Lower leg skin (tissue), 3 donors: Measurements from ENCODE around the gene PIGQ.

Experiments used
- POLR2A ChIP-seq, 2 donors: fragments of 450-650 bp; IDR thresholded peaks; one replicate each; pipeline ENCODE4 v1.6.1; 2016 to 2017; ENCODE audit warnings: antibody characterized with exemption in 2 of 2, mild to moderate bottlenecking in 1 of 2, moderate library complexity in 1 of 2
- TF ChIP-seq, protein P1 (sequence below), 3 donors: fragments of 450-650 bp; IDR thresholded peaks; one replicate each; pipeline ENCODE4 v1.5.1; 2016; ENCODE audit warnings: antibody characterized with exemption in 3 of 3, mild to moderate bottlenecking in 3 of 3, moderate library complexity in 2 of 3

DNA sequence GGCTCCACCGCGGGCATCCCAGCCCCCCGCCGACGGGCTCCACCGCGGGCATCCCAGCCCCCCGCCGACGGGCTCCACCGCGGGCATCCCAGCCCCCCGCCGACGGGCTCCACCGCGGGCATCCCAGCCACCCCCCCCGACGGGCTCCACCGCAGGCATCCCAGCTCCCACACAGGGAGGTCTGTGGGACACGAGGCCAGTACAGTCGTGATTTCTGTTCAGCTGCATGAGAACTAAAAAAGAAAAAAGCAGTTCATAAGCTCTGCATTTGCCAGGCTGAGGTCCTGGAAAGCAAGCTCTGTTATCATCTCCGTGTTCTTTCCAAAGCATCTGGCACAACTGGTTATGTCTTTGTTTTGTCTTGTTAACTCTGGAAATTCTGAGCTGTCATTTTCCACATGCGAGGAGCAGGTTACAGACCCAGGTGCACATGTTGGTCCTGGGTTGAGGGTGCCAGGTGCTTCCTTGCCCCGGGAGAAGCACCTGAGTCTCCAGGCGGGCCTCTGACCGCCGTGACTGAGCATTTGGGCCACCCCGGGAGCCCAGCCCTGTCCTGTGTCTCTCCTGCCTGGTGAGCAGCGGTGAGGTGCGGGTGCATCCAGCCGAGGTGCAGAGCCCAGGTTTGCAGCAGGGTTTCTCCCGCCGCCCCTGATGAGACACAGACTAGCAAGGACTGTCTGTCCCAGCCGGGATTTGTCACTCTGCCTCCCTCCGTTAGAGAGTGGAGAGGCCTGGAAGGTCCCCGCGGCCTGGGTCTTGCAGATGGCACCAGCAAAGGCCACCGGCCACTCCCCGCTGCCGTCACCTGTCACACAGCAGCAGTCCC, 51.1 kb downstream of the PIGQ start:
- TF ChIP-seq, protein P1, sequence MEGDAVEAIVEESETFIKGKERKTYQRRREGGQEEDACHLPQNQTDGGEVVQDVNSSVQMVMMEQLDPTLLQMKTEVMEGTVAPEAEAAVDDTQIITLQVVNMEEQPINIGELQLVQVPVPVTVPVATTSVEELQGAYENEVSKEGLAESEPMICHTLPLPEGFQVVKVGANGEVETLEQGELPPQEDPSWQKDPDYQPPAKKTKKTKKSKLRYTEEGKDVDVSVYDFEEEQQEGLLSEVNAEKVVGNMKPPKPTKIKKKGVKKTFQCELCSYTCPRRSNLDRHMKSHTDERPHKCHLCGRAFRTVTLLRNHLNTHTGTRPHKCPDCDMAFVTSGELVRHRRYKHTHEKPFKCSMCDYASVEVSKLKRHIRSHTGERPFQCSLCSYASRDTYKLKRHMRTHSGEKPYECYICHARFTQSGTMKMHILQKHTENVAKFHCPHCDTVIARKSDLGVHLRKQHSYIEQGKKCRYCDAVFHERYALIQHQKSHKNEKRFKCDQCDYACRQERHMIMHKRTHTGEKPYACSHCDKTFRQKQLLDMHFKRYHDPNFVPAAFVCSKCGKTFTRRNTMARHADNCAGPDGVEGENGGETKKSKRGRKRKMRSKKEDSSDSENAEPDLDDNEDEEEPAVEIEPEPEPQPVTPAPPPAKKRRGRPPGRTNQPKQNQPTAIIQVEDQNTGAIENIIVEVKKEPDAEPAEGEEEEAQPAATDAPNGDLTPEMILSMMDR (IDR thresholded peaks at IDR 0.05) = no peak
- TF ChIP-seq POLR2A (IDR thresholded peaks at IDR 0.05) = no peak
